ENCODE measurements around the gene OPRD1.

The OPRD1 gene

GRCh38 chr1:28905921-28906666, 94.1 kb downstream of the OPRD1 start:
- DNase-seq: no peak

GRCh38 chr1:28909198-28909597, 97.2 kb downstream of the OPRD1 start:
- no peak for DNase-seq

GRCh38 chr1:28910379-28911115, 98.6 kb downstream of the OPRD1 start:
- DNase-seq: no peak

GRCh38 chr1:28913786-28914227, 101.8 kb downstream of the OPRD1 start:
- DNase-seq: no peak

- DNase-seq: peak in 55 of 56 donors; percentile 19 to 89 (median 74)
Observed at GRCh38 chr1:28914228-28915030, 102.5 kb downstream of the OPRD1 start, which contains the start of gene EPB41. Gene EPB41, plus strand, starts transcription at chr1:28914569. Its CDS starts 72,869 bp downstream, at chr1:28987438.

GRCh38 chr1:28915031-28915895, 103.3 kb downstream of the OPRD1 start:
- peak in 30 of 56 donors; percentile 2 to 64 (median 37) for DNase-seq

GRCh38 chr1:28917757-28918118, 105.8 kb downstream of the OPRD1 start:
- DNase-seq: no peak
